PC-9 (cell line): Measurements from ENCODE around the gene PTDSS2.

Experiments used
- EZH2 ChIP-seq: fragments of 200-600 bp; sonication (generic); IDR thresholded peaks from 2 replicates; pipeline ENCODE4 v1.8.0; 2017; ENCODE audit warnings: antibody characterized with exemption, low read depth
- TF ChIP-seq, protein P1 (sequence below): fragments of 200-600 bp; sonication (generic); conservative IDR thresholded peaks from 2 replicates; pipeline ENCODE4 v1.6.1; 2017; ENCODE audit warnings: mixed run types, antibody characterized with exemption, mild to moderate bottlenecking, moderate library complexity

GRCh38 chr11:492427-493226 is 42.5 kb downstream of the PTDSS2 start:
- TF ChIP-seq, protein P1, sequence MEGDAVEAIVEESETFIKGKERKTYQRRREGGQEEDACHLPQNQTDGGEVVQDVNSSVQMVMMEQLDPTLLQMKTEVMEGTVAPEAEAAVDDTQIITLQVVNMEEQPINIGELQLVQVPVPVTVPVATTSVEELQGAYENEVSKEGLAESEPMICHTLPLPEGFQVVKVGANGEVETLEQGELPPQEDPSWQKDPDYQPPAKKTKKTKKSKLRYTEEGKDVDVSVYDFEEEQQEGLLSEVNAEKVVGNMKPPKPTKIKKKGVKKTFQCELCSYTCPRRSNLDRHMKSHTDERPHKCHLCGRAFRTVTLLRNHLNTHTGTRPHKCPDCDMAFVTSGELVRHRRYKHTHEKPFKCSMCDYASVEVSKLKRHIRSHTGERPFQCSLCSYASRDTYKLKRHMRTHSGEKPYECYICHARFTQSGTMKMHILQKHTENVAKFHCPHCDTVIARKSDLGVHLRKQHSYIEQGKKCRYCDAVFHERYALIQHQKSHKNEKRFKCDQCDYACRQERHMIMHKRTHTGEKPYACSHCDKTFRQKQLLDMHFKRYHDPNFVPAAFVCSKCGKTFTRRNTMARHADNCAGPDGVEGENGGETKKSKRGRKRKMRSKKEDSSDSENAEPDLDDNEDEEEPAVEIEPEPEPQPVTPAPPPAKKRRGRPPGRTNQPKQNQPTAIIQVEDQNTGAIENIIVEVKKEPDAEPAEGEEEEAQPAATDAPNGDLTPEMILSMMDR, result no peak
- TF ChIP-seq EZH2, result no peak
